Kidney epithelial cell (primary cell): Measurements from ENCODE around the gene PTMS. TPM values are rescaled to one million over a fixed set of nuclear protein-coding genes. Genes with fewer than 3 reads are reported as not detected.
A peak's percentile ranks its signal among the peaks of the same experiment; 100 is the strongest.

Experiments
- DNase-seq: peaks from one replicate; pipeline ENCODE4 v3.0.0-alpha.2; 2010; ENCODE audit warnings: low read depth
- H3K27me3 ChIP-seq: 2 replicates; pipeline ENCODE4 v1.6.0; 2011; ENCODE audit warnings: low read length; ENCODE audit not compliant: control insufficient read depth, insufficient read depth
- H3K36me3 ChIP-seq: 2 replicates; pipeline ENCODE4 v1.5.1; 2011; ENCODE audit warnings: low read length; ENCODE audit not compliant: control insufficient read depth, insufficient read depth
- H3K4me3 ChIP-seq: 2 replicates; pipeline ENCODE4 v1.5.1; 2011; ENCODE audit warnings: low read depth, mild to moderate bottlenecking, control low read depth, low read length
- CTCF ChIP-seq: IDR thresholded peaks from 2 replicates; pipeline ENCODE4 v1.5.1; 2011; ENCODE audit warnings: mild to moderate bottlenecking, moderate library complexity, low read length, control low read depth, inconsistent platforms; ENCODE audit not compliant: insufficient read depth, poor library complexity, severe bottlenecking
- total RNA-seq: library from RNA; depleted of rRNA; stranded (reverse); fragments of >200 nt; gene quantifications from 2 replicates; pipeline ENCODE4 v1.2.3, GENCODE V29; 2015

Gene PTMS
- total RNA-seq, 1 donor from 2014 or later: 193 TPM

DNA sequence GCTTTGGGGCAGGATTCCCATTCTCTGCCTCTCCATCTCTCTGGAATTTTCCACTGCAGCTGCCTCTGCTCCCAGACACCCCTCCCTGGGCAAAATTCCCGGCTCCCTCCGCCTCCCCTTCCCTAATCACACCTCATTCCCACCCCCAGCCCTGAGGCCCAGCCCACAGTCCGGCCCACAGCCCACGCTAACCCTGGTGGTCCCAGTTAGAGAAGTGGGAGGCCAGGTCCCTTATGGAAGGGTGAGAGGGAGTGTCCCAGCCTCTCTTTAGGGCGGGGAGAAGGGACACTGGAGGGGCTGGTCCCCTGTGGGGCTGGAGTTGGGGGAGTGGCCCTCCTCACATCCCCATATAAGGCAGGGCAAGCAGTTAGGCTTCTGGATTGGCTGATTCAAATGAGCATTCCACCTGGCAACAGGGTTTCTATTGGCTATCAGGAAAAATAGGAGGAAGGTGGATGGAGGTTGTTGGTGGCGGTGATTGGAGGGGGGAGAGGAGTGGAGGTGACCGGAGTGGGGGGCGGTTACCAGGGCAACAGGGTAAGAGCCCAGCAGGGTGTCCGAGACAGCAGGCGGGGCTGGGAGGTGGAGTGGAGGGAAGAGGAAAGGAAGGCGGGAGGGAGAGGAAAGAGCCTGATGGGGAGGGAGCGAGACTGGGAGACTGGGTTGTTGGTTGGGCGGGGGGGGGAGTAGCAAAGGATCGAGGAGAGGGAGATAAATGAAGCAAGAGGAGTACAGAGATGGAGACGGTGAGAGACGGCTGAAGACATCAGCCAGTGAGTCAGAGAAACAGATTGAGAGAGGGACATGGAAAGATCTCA, 1.9 kb upstream of the PTMS start:
- Histone ChIP-seq H3K27me3 (no peaks in the 10 kb centered on the region), H3K36me3 (no peaks in the 10 kb centered on the region), H3K4me3 (peak overlapping the region; percentile 8)
- TF ChIP-seq CTCF: no peak
- peak; percentile 97 for DNase-seq

DNA sequence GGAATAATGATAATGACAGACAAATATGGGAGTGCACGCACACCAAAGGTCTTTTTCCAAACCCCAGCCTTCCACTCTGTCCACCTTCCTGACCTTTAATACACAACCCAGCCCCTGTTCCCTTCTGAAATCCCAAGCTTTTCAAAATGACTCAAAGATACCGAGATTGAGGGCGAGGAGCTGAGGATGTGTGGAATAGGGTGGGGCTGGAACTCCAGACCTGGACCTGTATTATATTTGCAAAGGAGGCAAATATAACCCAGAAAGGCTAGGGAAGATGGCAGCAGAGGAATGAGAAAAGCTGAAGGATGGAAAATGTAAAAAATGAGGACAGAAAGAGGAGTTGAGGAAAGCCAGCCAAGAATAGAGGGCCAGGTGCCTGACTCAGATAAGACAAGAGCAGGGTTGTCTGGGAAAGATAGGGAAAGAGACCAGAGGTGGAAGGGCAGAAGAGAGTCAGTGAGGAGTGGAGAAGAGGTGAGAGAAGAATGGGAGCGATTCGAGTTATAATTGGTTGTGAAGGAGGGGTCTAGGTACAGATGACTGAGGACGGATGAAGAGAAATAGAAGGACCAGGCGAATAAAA, 1.0 kb upstream of the PTMS start:
- no peaks in the 10 kb centered on the region for H3K27me3 ChIP-seq
- TF ChIP-seq CTCF: no peak
- peaks cover 2% of the 10 kb centered on the region for H3K36me3 ChIP-seq
- DNase-seq: no peak
- H3K4me3 ChIP-seq: peak overlapping the region; percentile 52

DNA sequence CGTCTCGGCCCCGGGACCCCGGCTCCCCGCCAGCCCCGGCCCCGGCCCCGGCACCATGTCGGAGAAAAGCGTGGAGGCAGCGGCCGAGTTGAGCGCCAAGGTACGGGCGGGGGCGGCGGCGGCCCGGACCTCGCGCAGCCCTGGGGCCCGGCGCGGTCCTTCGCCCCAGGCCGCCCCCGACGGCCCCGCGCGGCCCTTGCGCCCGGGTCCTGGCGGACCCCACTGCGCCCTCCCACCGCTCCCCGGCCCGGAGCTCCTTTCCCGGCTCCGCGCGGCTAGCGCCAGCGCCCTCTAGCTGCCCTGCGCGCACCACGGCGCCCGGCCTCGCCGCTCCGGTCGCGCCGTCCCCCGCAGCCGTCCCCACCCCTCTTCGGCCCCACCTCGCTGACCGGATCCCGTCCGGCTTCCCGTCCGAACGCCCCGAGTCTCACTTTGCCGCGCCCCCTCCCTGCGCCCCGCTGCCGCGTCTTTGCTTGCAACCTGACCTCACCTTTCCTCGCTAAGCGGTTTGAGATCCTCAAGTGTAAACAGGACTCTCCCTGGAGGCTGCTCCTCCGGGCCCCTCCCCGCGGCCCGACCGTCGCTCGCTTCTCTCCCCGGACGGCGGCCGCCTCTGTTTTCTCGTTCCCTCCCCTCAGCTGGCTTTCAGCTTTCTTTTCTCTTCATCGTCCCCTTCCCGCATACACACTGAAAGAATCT, 637 bp downstream of the PTMS start:
- no peak for DNase-seq
- Histone ChIP-seq H3K4me3 (peak overlapping the region; percentile 52), H3K27me3 (no peaks in the 10 kb centered on the region), H3K36me3 (peaks cover 2% of the 10 kb centered on the region)
- peak; percentile 21 for TF ChIP-seq CTCF

DNA sequence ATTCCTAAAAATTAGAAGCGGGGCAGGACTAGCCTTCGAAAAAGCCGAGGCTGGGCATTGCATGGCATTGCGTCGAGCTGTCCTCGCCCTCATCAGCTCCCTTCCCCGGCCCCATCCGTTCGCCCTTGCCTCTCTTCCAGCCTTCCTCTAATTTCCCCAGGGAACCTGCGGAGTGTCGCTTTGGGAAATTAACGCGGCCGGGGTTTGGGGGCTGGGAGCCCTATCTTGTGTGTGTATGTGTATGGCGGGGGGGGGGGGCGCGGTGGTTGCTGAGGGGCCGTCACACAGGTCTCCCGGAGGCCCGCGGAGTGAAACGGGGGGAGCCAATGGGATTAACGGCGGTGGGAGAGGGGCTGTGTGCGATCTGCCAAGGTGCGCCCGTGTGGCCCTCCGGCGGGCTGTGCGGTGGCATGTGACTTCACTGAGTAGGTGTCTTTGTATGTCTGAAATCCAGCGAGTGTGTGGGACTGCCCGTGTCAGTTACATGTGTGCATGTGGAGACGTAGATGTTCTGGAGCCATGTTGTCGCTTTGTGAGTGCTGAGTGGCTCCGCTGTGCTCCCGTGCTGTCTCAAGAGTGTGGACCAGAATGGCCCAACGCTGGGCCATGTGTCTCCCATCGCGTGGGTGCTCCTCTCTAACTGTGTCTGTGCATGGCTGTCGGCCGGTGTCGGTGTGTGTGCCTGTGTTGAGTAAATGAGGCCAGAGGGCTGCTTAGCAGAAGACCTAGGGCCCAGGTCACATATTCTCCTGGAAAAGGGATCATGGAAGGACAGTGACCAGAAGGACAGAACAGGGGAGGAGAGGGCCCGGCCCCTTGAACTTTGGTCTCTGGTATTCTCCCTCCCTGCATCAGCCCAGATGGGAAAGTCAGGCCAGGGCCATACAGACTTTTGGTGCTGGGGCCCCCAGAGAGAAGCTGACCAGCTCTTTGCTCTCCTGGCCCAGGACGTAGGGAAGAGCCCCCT, 1.5 kb downstream of the PTMS start:
- no peak for TF ChIP-seq CTCF
- H3K27me3 ChIP-seq: peaks cover 3% of the 10 kb centered on the region
- DNase-seq: no peak

DNA sequence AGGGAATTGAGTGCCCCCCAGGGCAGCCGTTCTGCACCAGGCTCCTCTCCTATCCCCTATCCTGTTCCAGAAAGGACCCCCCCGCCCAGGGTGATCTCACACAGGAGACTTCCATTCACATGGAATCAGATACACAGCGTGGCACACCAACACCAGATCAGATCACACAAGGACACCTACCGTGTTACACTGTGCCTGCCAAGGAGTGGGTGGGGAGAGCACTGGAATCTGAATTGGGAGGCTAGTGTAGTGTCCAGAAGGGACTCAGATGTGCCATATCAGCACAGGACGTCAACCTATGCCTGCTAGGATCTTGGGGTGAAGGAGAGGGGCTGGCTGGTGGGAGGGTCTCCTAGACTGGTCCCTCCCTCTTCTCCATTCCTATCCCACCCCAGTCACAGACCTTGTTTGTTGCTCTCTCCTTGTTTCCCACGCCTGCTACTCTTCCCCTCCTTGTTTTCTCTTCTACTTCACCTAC, 2.3 kb downstream of the PTMS start:
- no peak for DNase-seq
- H3K36me3 ChIP-seq: peaks cover 2% of the 10 kb centered on the region
- TF ChIP-seq CTCF: no peak
- peaks cover 11% of the 10 kb centered on the region for H3K27me3 ChIP-seq
- peak overlapping the region; percentile 52 for H3K4me3 ChIP-seq

More for the DNA sequence above, 1.5 kb downstream of the PTMS start:
- Histone ChIP-seq H3K4me3 (peak overlapping the region; percentile 52), H3K36me3 (peaks cover 2% of the 10 kb centered on the region)
